Adrenal gland (tissue), 12 donors: ENCODE data around the gene AMBRA1. TPM values are rescaled to one million over a fixed set of nuclear protein-coding genes. Genes with fewer than 3 reads are reported as not detected.
A peak's percentile ranks its signal among the peaks of the same experiment; 100 is the strongest.

ENCODE experiments used
- DNase-seq, 7 donors: peaks; one replicate each; pipeline ENCODE4 v3.0.0-alpha.2; 2019 to 2020
- H3K27ac ChIP-seq, 5 donors: fragments of 200-600 bp; sonication (generic) in 4 of 5; 1 replicate in 3 of 5; 2 replicates in 2 of 5; pipeline versions ENCODE4 v1.5.1 to v1.8.0; 2016 to 2020; ENCODE audit warnings: mild to moderate bottlenecking in 1 of 5
- H3K27me3 ChIP-seq: fragments of 200-600 bp; 2 replicates; pipeline ENCODE4 v1.8.0; 2021
- H3K36me3 ChIP-seq, 2 donors: fragments of 200-600 bp; replicated peaks in 1 of 2; 1 replicate in 1 of 2; 2 replicates in 1 of 2; pipeline versions ENCODE4 v1.5.1 to v1.8.0; 2018 to 2022
- H3K4me1 ChIP-seq, 2 donors: fragments of 200-600 bp; replicated peaks in 1 of 2; 1 replicate in 1 of 2; 2 replicates in 1 of 2; pipeline versions ENCODE4 v1.5.1 to v1.8.0; 2018 to 2021
- H3K4me3 ChIP-seq, 4 donors: fragments of 200-600 bp; sonication (generic) in 3 of 4; one replicate each; pipeline ENCODE4 v1.5.1; 2016 to 2018
- H3K9me3 ChIP-seq, 3 donors: fragments of 200-600 bp; sonication (generic) in 1 of 3; replicated peaks in 1 of 3; 1 replicate in 2 of 3; 2 replicates in 1 of 3; pipeline versions ENCODE4 v1.5.1 to v1.8.0; 2016 to 2021
- CTCF ChIP-seq, 6 experiments: fragments of 450-650 bp in 4 of 6; fragments of 200-600 bp in 2 of 6; sonication (generic) in 1 of 6; IDR thresholded peaks; 1 replicate in 5 of 6; 2 replicates in 1 of 6; pipeline versions ENCODE4 v1.5.1 to v1.8.0; 2016 to 2021; ENCODE audit warnings: antibody characterized with exemption in 6 of 6, mild to moderate bottlenecking in 2 of 6, moderate library complexity in 1 of 6
- POLR2A ChIP-seq, 2 donors: fragments of 450-650 bp; IDR thresholded peaks; one replicate each; pipeline ENCODE4 v1.6.1; 2017; ENCODE audit warnings: antibody characterized with exemption in 2 of 2, mild to moderate bottlenecking in 2 of 2, moderate library complexity in 1 of 2
- WGBS, 4 donors: extraction: QIAGEN DNeasy Blood & Tissue Kit in 2 of 4; methylation state at CpG; one replicate each; pipeline versions ENCODE4 v1.1.5 to v1.1.7; 2013 to 2017; 5-methylcytosine and 5-hydroxymethylcytosine counted together
- intact Hi-C, 2 donors: fragments of 100-400 bp; cut with DNase I; formaldehyde crosslinking; loops; one replicate each; pipeline versions ENCODE4 v1.14.1 to v1.15.0; 2022 to 2023
- polyA plus RNA-seq, 3 donors: library from polyadenylated mRNA; stranded (reverse); fragments of 200-250 nt in 2 of 3; fragments of 350-450 nt in 1 of 3; fragmentation: Illumina TruSeq in 1 of 3; extraction: RNeasy Lipid Tissue Mini Kit (QIAGEN cat#74804) in 1 of 3; gene quantifications; one replicate each; pipeline ENCODE4 v1.2.3, GENCODE V29; 2013 to 2014
- total RNA-seq, 9 donors: library from RNA; depleted of rRNA in 4 of 9; stranded (reverse); fragments of >200 nt in 4 of 9; fragments of 120-200 nt in 1 of 9; fragmentation: NEBNext Ultra II Directional in 1 of 9; extraction: Animal tissue kit (Norgen Biotek cat#: 25700) in 1 of 9; gene quantifications; one replicate each; pipeline versions ENCODE4 v1.1.0 to v1.2.4, GENCODE V29; 2013 to 2023
- donor health status: healthy with polysubstance abuse.
- donor health status: Bipolar disorder and iron deficiency.
- donor health status: DM: yes; HTN: yes; CAD: no.
- donor health status: DM: no; HTN: no; CAD: no.
- donor health status: DM: no; HTN: no; CAD: no.
- donor health status: DM: yes; HTN: yes; CAD: no.

AMBRA1 gene
- total and polyA plus RNA-seq, 12 donors: 16.2 to 73.3 (median 49.7) TPM

GRCh38 chr11:46377831-46378230, 216.0 kb downstream of the AMBRA1 start:
- Histone ChIP-seq H3K27me3 (no peaks in the 10 kb centered on the region), H3K4me3 (no peak overlapping the region), H3K36me3 (peaks cover 0 to 33% of the 10 kb centered on the region in 2 donors), H3K27ac (no peak overlapping the region), H3K4me1 (peaks cover 9 to 12% of the 10 kb centered on the region in 2 donors), H3K9me3 (no peaks in the 10 kb centered on the region)
- intact Hi-C loops: no loop called here
- DNase-seq: no peak
- no peak for TF ChIP-seq POLR2A (IDR thresholded peaks at IDR 0.05)
- no peak for TF ChIP-seq CTCF (IDR thresholded peaks at IDR 0.05)
- WGBS, 4 donors: 85 to 94% (median 91%) methylated on average over 5 of the region's 5 CpGs

DNA sequence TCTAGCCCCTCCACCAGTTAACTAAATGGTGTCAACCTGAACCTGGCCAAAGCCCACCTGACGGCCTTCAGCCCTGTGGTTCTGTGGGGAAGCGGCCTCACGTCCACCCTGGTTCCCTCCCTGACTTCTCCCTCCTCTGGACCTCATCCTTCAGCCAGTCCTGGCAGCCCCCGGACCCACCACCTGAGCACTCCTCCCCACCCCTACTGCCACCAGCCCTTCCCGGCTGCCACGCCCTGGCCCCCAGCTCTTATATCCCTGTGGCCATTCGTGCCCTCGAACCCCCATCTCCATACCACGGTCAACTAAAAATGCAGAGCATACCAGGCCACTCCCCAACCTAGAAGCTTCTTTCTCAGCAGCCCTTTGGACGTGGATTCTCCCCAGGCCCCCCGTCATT, 216.5 kb downstream of the AMBRA1 start:
- peak in 2 of 7 donors; percentile 8 to 17 for DNase-seq
- TF ChIP-seq CTCF (IDR thresholded peaks at IDR 0.05) (no peak), POLR2A (IDR thresholded peaks at IDR 0.05) (no peak)
- Histone ChIP-seq H3K4me3 (no peak overlapping the region), H3K4me1 (peaks cover 6 to 7% of the 10 kb centered on the region in 2 donors), H3K27me3 (no peaks in the 10 kb centered on the region), H3K27ac (no peak overlapping the region), H3K9me3 (no peaks in the 10 kb centered on the region), H3K36me3 (peaks cover 0 to 38% of the 10 kb centered on the region in 2 donors)
- intact Hi-C loops: no loop called here
- 92 to 97% (median 97%) methylated on average over 11 of the region's 11 CpGs for WGBS, 4 donors

- H3K9me3 ChIP-seq: no peaks in the 10 kb centered on the region
- H3K27me3 ChIP-seq: no peaks in the 10 kb centered on the region
- peak in 1 of 7 donors; percentile 18 for DNase-seq
- 90 to 91% (median 91%) methylated on average over 15 to 19 of the region's 19 CpGs for WGBS, 4 donors
- no peak overlapping the region for H3K27ac ChIP-seq
- H3K36me3 ChIP-seq: peaks cover 0 to 44% of the 10 kb centered on the region in 2 donors
- H3K4me3 ChIP-seq: no peak overlapping the region
- no peak for TF ChIP-seq POLR2A (IDR thresholded peaks at IDR 0.05)
- TF ChIP-seq CTCF (IDR thresholded peaks at IDR 0.05): no peak
- H3K4me1 ChIP-seq: no peaks in the 10 kb centered on the region
- intact Hi-C loops: no loop called here
These were observed 217.4 kb downstream of the AMBRA1 start for GRCh38 chr11:46376258-46377050.

- no peaks in the 10 kb centered on the region for H3K27me3 ChIP-seq
- H3K9me3 ChIP-seq: no peaks in the 10 kb centered on the region
- TF ChIP-seq CTCF (IDR thresholded peaks at IDR 0.05) (no peak), POLR2A (IDR thresholded peaks at IDR 0.05) (no peak)
- no peak overlapping the region for H3K4me3 ChIP-seq
- no peaks in the 10 kb centered on the region for H3K4me1 ChIP-seq
- intact Hi-C loops: no loop called here
- 93 to 100% (median 95%) methylated on average over 1 to 38 of the region's 38 CpGs for WGBS, 4 donors
- DNase-seq: no peak
- peaks cover 0 to 52% of the 10 kb centered on the region in 2 donors for H3K36me3 ChIP-seq
- no peak overlapping the region for H3K27ac ChIP-seq
These were observed 218.3 kb downstream of the AMBRA1 start for GRCh38 chr11:46375392-46376101.
